Measurements from ENCODE around the gene TRPM7.

TRPM7 gene

DNA sequence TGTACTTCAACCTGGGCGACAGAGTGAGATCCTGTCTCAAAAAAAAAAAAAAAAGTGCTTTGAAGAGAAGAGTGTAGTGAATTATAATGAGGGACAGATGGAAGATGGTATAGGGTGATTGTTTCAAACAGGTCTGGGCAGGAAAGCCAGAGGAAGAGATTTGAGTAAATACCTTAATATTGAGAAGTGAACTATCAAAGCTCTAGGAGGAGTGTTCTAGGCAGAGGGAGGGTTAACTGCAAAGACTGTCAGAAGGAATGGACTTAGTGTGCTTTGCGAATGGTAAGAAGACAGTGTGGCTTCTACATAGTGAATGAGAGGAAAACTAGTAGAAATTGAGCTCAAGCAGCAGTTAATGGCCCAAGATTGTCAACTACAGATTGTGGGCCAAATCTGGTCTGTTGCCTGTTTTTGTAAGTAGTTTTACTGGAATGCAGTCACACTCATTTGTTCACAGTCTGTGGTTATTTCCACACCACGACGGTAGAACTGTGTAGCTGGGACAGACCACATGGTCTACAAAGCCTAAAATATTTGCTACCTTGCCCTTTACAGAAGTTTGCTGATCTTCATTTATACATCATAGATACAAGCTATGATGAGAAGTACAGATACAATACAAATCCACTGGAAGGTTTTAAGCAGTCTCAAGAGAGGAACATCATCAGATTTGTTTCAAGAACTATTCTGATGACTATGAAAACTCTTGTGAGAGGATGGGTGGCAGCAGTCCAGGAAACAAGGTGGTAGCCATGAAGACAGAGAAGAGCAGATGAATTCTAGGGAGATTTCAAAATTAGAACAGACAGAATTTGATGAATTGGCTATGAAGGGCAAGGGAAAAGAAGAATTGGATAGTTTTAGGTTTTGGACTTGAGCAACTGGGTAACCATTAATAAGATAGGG is 123.6 kb downstream of the TRPM7 start:
- DNase-seq, result no peak

DNA sequence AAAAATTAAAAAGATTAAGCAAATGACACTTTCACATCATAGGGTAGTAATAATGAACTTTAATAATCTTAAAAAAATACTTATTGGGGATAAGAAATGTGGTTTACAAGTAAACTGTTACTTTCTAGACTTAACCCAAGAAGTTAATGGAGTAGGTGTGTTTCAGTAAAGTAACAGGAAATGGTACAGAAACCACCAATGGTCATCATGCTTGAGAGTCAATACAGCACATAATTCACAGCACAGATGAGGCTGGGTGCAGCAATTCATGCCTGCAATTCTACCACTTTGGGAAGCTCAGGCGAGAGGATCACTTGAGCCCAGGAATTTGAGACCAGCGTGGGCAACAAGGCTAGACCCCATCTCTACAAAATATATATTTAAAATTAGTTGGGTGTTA is 128.6 kb downstream of the TRPM7 start:
- no peak for DNase-seq

DNA sequence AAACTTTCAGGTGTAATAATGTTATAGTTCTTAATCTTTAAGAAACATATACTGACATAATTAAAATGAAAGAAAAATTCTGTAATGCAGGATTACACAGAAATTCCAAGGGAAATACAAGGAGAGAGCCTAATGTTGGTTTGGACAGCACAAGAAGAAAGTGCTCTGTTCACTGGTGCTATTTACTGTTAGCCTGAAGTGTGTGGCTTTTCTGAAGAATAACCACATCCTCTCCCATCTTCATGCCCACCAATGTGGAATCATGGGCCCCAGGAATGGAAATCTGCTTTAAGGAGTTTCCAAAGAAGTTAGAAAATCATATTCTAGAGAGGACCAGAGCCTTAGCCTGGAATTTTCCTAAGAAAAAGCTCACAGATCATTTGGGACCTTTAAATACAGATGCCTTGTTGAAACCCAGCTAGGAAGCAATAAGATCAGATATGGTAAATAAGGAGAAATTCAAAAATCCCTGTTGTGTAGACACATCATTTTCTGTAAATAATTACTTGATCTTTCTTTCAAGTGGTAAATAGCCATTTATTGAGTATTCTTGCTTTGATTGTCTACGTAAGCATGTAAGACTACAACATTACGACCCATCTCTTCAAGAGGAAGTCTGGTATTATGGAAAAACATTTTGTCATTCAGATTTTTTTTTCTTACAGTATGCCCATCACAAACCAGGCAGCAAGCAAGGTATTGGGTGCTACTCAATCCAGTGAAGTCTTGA is 129.8 kb downstream of the TRPM7 start:
- DNase-seq, result no peak

DNA sequence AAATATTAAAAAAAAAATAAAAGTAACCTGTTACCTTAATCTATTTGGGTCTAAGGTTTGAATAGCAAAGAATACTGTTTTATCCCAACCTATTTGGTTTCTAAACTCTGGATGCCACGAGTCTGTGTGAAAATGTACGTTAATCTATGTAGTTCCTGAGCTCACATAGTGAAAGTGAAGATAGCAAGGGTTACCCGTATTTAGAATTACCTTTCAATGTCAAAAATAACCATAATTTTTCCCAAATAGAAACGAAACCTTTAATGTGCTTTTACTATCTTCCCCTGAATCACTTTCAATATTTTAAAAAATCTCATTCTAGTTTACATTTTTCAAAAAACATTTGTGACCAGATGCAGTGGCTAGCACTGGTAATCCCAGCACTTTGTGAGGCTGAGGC is 134.4 kb downstream of the TRPM7 start:
- DNase-seq, result no peak

DNA sequence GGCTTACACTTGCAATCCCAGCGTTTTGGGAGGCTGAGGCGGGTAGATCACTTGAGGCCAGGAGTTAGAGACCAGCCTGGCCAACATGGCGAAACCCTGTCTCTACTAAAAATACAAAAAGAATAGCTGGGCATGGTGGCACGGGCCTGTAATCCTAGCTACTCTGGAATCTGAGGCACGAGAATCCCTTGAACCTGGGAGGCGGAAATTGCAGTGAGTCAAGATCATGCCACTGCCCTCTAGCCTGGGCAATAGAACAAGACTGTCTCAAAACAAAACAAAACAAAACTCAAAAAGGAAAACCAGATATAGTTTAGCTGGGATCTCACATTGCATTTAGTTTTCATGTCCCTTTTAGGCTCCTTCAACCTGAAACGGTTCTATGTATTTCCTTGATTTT is 137.3 kb downstream of the TRPM7 start:
- no peak for DNase-seq

DNA sequence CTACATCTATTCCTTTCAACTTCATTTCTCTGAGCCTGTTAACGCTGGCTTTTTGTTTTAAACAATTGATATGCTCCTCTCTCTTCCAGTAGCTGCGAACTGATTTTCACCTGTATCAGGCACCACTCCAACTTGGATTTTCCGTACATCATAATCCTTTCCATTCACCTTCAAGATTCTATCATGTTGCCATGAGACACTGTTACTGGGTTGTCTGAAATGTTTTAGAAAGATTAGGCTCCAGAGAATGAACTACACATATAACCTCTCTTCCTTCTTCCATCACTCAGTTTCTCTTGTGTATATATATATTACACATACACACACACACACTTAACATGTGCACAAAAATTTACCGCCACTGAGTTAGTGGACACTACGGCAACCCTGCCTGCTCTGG is 140.0 kb downstream of the TRPM7 start, which contains the start of gene USP50:
TSS of gene USP50 (minus strand) at position 101 of the 400 bp plus-strand sequence. CDS start 141 bp downstream, outside the sequence.
- no peak for DNase-seq

DNA sequence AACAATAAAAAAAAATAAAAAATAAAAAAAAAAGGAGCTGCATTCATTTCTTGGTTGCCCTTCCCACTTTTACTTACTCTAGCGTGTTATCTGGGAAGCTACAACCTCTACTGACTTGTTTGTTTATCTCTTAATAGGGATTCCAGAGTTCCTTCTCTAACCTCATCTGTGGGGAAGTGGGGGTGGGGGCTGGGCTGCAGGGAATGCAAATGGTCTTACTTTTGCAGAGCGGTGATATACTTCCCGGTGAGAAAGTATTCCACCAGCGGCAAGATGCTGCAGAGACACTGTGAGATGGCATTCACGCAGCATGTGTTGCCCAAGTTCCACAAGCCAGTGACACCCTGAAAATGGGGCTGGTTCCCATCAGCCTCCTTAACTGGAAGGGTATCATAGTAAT is 142.2 kb downstream of the TRPM7 start:
- DNase-seq, result no peak

DNA sequence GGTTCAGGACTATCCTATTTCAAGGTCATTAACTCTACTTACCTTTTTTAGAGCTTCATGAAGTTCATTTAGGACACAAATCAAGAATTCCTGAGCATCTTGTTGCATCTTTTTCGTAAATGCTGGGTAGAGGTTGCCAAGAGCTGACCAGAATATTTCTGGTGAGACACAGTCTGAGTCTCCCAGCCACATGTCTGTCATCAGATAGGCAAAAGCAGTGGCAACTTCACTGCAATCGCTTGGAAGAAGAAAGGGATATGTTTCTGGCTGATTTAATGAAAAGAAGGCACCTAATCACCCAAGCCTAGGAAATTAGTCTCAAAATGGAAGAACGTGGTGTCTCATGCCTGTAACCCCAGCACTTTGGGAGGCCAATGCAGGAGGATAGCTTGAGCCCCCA is 143.0 kb downstream of the TRPM7 start:
- DNase-seq, result no peak

DNA sequence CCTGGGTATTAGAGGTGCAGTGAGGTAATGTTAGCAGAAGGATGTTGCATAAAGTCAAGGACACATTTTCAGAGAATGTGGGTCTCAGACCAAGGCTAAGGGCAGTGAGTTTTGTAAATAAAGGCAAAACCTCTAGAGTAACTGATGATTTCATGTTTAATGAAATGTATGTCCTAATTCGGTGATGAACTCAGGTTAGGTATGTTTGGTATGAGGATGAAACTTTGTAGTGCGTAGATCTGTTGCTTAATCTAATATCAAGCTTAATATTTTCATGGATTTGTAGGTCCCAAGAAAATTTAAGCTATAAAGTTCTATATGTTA is 143.7 kb downstream of the TRPM7 start:
- DNase-seq, result no peak

DNA sequence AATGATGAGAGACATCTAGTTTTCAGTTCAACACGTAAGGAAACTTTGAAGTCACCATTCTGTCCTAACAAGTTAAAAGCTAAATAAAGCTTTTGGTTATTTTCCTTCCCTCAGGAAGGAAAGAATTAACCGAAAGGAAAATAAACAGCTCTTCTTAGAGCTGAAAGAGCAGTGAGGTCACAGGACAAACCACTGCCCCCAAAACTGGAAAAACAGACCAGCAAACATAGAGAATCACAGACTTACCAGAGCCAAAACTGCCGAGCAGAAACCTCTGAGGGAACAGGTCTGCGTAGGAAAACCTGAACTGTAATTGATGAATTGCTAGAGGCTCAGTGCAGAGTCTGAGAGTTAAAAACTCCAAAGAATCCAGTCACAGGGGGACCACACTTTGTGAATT is 154.8 kb downstream of the TRPM7 start:
- no peak for DNase-seq

DNA sequence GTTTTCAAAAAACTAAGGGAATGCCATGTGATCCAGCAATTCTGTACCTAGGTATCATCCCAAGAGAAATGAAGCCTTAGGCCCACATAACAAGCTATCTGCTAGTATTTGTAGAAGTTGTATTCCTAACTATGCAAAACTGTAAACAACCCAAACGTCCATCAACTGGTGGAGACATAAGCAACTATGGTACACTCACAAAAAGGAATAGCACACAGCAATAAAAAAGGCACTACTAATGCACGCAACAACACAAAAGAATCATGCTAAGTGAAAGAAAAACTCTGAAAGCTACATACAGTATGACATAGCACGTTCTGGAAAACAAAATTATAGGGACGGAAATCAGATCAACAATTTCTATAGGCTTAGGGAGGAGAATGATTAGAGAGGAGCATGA is 155.4 kb downstream of the TRPM7 start:
- no peak for DNase-seq

DNA sequence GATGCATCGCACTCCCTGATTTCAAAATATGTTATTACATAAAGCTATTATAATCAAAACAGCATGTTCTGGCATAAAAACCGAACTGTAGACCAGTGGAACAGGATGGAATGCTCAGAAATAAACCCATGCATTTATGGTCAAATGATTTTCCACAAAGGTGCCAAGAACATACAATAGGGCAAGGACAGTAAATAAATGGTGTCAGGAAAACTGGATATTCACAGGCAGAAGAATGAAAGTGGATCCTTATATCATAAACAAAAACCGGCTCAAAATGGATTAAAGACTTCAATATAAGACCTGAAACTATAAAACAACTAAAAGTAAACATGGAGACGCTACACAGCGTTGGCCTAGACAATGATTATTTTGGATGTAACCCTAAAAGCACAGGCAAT is 162.7 kb downstream of the TRPM7 start:
- no peak for DNase-seq

DNA sequence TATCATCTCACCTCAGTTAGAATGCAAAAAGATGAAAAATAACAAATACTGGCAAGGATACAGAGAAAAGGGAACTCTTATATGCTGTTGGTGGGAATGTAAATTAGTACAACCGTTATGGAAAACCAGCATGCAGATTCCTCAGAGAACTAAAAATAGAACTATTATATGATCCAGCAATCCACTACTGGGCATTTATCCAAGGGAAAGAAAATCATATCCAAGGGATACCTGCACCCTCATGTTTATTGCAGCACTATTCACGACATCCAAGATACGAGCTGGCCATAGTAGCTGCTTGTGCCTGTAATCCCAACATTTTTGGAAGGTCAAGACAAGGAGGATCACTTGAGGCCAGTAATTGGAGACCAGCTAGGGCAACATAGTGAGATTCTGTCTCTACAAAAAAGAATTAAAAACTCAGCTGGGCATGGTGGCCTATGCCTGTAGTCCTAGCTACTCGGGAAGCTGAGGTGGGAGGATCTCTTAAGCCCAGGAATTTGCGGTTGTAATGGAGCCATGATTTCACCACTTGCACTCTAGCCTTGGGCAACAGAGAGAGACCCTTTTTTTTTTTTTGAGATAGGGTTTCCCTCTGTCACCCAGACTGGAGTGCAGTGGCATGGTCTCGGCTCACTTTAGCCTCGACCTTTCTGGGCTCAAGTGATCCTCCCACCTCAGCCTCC is 166.7 kb downstream of the TRPM7 start:
- no peak for DNase-seq

DNA sequence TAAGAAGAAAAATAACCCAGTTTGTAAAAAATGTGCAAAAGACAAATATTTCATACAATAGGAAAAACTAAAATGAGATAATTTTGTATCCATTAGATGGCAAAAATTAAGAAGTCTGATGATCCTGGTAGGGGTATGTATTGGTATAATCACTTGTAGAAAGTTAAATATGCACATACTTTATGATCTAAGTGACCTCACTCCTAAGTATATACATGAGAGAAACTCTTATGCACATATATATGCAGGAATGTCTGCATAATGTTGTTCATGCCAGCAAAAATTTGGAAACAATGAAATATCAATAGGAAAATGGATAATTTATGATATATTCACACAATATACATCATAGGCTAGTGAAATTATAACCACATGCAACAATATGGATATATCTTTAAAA is 173.6 kb downstream of the TRPM7 start:
- DNase-seq, result no peak
